ENCODE data around the gene LRRC28. TPM values are rescaled to one million over a fixed set of nuclear protein-coding genes. Genes with fewer than 3 reads are reported as not detected.

Gene LRRC28
- total RNA-seq, 1 experiment from 2014 or later = 21.4 TPM

GRCh38 chr15:99371180-99372103, 120.2 kb downstream of the LRRC28 start:
- no peak for TF ChIP-seq ZNF274 (IDR thresholded peaks at IDR 0.05; ENCODE audit: low read depth, low read length)
- TF ChIP-seq RAD21 (IDR thresholded peaks at IDR 0.05; ENCODE audit: low read depth) = peak; percentile 44
- TF ChIP-seq CTCF (IDR thresholded peaks at IDR 0.05 in 2 of 3, conservative IDR thresholded peaks at IDR 0.05 in 1 of 3; ENCODE audit: borderline replicate concordance in 1 of 3, insufficient read depth in 1 of 3, low read depth in 2 of 3, low read length in 2 of 3) = 0 out of 6 replicates have a peak, but pooled peaks of 1 of the 3 experiments have one; percentile 16
- no peak for TF ChIP-seq EGR1 (IDR thresholded peaks at IDR 0.05; ENCODE audit: low read depth)
- ChIA-PET RAD21 (ENCODE audit: low non-redundant PET in 1 of 2, low total read pairs in 2 of 2, uncharacterized antibody in 2 of 2, unreplicated experiment in 2 of 2) (no interaction called here), POLR2A (no interaction called here), CTCF (interaction anchor here (1.0 to 2.7 kb wide), 3 partner anchors 9 to 333 kb away, joined by 3 to 9 read pairs (median 4); no protein-coding TSS in a partner anchor)
- Histone ChIP-seq H4K20me1 (ENCODE audit: insufficient read depth) (no peaks in the 10 kb centered on the region), H3K4me2 (ENCODE audit: low read length) (no peak overlapping the region), H3K27me3 (ENCODE audit: insufficient read depth, low read length) (no peaks in the 10 kb centered on the region), H3K36me3 (ENCODE audit: control insufficient read depth in 1 of 2, insufficient read depth in 2 of 2, low read length in 2 of 2) (no peaks in the 10 kb centered on the region), H3K27ac (ENCODE audit: low read depth, low read length) (no peak overlapping the region), H3K4me3 (replicated peaks in 1 of 2; ENCODE audit: low read depth in 1 of 2, low read length in 2 of 2) (no peak overlapping the region), H3K9me2 (ENCODE audit: insufficient read depth) (peaks cover 4% of the 10 kb centered on the region; the same call in 1 of the 2 replicates), H3K9ac (ENCODE audit: low read length) (no peak overlapping the region), H3K4me1 (ENCODE audit: control insufficient read depth in 1 of 2, insufficient read depth in 2 of 2, low read length in 2 of 2) (no peaks in the 10 kb centered on the region), H3K9me3 (ENCODE audit: control insufficient read depth in 1 of 2, insufficient read depth in 1 of 2, low read depth in 1 of 2, low read length in 2 of 2) (no peaks in the 10 kb centered on the region), H3K79me2 (ENCODE audit: insufficient read depth, low read length) (no peaks in the 10 kb centered on the region), H2AFZ (ENCODE audit: low read depth, low read length, poor library complexity, severe bottlenecking) (no peak overlapping the region)
- no TSS peak for BruUV-seq (replicated peaks)
- no peak for DNase-seq (ENCODE audit: low read depth, low spot score)
- no peak for ATAC-seq
- intact Hi-C loops (cut with micrococcal nuclease) = no loop called here

All from HCT116 (cell line).